ENCODE measurements around the gene MAP4K2. TPM values are rescaled to one million over a fixed set of nuclear protein-coding genes. Genes with fewer than 3 reads are reported as not detected.

Gene MAP4K2
- total and polyA plus RNA-seq, 7 donors = 9.0 to 23.5 (median 13.6) TPM

DNA sequence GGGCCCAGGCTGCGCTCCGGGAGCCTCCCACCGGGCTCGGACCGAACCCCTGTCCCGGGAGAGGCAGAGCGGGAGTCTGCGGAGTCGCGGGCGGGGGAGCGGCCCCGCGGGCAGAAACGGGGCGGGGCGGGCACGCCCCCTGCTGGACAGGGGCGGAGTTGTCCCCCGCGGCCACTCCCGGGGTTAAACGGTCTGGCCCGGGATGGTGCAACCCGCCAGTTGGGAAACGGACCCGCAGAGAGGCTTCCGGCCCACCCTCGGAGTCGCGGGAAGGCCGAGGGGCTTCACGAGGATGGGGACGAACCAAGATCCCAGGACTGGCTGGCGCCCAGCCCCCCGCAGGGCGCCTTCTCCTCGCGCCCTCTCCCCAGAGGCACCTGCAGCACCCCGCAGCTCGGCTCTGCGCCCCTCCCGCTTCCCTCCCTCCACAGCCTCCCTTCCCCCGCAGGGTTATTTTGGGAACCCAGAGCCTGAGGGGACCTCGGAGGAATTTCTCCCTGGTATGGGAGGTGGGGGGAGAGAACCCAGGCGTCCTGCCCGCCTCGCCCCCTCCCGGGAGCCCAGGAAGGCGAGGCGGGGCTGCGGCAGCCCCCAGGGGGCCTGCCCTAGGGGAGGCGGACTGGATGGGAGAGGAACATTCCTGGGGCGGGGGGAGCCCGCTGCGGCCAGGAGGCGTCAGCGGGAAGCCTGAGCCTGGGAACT is 60.0 kb downstream of the MAP4K2 start:
- Histone ChIP-seq H3K4me1 (peaks cover 0 to 50% (median 45%) of the 10 kb centered on the region in 4 donors), H3K27me3 (no peaks in the 10 kb centered on the region), H3K4me3 (peak overlapping the region; percentile 37 to 86 (median 68)), H3K36me3 (peaks cover 0 to 8% (median 0%) of the 10 kb centered on the region in 4 donors), H3K9me3 (no peaks in the 10 kb centered on the region), H3K27ac (peak overlapping the region; percentile 95 to 98 (median 96))
- peak; percentile 92 for DNase-seq
- 0 to 1% methylated on average over 58 of the region's 58 CpGs for WGBS, 2 donors
- intact Hi-C loops (cut with DNase I) = loop anchor here (1.0 kb wide), 1 partner anchor 21 kb away; no protein-coding TSS in a partner anchor
- TF ChIP-seq POLR2AphosphoS5 (IDR thresholded peaks at IDR 0.05) = peak; percentile 20 to 46 (median 30)
- no peak for TF ChIP-seq POLR2A (IDR thresholded peaks at IDR 0.05)
- TF ChIP-seq, protein P1, sequence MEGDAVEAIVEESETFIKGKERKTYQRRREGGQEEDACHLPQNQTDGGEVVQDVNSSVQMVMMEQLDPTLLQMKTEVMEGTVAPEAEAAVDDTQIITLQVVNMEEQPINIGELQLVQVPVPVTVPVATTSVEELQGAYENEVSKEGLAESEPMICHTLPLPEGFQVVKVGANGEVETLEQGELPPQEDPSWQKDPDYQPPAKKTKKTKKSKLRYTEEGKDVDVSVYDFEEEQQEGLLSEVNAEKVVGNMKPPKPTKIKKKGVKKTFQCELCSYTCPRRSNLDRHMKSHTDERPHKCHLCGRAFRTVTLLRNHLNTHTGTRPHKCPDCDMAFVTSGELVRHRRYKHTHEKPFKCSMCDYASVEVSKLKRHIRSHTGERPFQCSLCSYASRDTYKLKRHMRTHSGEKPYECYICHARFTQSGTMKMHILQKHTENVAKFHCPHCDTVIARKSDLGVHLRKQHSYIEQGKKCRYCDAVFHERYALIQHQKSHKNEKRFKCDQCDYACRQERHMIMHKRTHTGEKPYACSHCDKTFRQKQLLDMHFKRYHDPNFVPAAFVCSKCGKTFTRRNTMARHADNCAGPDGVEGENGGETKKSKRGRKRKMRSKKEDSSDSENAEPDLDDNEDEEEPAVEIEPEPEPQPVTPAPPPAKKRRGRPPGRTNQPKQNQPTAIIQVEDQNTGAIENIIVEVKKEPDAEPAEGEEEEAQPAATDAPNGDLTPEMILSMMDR (IDR thresholded peaks at IDR 0.05) = peak; percentile 45 to 76 (median 62)

DNA sequence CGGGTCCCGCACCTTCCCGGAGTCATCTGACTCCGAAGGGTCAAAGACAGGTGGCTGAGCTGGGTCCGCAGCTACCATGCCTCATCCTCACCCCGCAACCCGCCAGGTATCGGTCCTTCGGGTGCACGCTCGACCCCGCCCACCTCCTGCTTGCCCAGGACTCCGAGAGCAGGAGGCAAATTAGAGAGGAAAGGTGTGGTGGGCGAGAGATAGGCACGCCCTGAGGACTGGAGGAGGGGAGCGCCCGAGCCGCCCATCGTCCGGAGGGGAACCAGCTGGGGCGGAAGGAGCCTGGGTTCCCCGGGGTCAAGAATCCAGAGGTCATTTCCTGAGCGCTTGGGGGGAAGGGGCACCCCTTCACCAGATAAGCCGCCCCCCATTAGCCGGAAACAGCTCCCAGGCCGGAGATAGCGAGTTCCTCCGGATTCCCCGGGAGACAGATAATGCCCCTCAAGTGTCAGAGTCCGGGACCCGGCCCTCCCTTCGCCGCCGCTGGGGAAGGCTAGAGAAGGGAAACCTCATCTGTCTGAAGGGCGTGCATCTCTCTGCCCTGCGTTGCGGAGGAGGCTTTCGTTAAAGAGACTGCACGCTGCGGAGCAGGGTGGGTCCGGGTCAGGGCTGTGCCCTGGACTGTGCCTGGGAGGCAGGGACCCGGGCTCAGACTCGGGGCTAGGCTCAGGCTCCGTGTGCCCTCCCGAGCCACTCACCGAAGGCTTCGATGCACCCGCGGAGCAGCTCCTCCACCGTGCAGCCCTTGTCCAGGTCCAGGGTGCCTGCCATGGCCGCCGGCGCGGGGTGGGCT is 60.7 kb downstream of the MAP4K2 start:
- Histone ChIP-seq H3K36me3 (peaks cover 0 to 8% (median 0%) of the 10 kb centered on the region in 4 donors), H3K9me3 (no peaks in the 10 kb centered on the region), H3K27ac (peak overlapping the region; percentile 95 to 98 (median 96)), H3K27me3 (no peaks in the 10 kb centered on the region), H3K4me3 (peak overlapping the region; percentile 37 to 86 (median 68)), H3K4me1 (peaks cover 0 to 50% (median 45%) of the 10 kb centered on the region in 4 donors)
- intact Hi-C loops (cut with DNase I) = loop anchor here (1.0 kb wide), 1 partner anchor 22 kb away; no protein-coding TSS in a partner anchor
- no peak for DNase-seq
- 2 to 13% methylated on average over 54 of the region's 54 CpGs for WGBS, 2 donors
- TF ChIP-seq EP300 (IDR thresholded peaks at IDR 0.05) = no peak
- TF ChIP-seq POLR2AphosphoS5 (IDR thresholded peaks at IDR 0.05) = no peak
- no peak for TF ChIP-seq POLR2A (IDR thresholded peaks at IDR 0.05)
- TF ChIP-seq, protein P1 (IDR thresholded peaks at IDR 0.05) = no peak

DNA sequence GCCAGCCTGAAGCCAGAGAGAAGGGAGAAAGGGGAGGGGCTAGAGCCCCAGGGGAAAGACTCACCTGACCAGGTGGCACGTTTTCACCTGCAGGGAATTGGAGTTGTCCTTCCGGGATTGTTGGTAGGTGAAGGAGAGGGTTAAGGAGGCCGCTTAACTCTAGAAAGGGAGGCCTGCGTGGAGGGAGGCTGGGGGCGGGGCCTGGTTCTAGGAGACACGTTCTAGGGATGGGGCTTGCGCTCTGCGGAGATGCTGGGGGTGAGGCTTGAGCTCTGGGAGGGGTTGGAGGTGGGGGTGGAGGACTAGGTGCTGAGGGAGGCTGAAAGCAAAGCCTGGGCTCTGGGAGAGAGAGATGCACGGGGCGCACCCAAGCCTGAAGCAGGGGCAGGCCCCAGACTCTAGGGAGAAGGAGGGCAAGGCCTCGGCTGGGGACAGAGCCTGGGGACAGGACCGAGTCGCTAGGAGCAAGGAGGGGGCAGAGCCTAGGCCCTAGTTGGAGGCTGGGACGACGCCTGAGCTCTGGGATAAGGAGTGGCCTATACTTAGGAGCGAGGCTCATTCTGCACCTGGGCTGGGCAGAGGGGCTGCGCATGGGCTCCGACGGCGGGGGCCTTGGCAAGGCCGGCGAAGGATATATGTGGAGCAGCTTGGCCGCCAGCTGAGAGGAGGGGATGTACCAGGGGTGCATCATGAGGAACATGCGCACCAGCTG is 61.5 kb downstream of the MAP4K2 start:
- no peak for TF ChIP-seq POLR2AphosphoS5 (IDR thresholded peaks at IDR 0.05)
- no peak for TF ChIP-seq EP300 (IDR thresholded peaks at IDR 0.05)
- no peak for TF ChIP-seq POLR2A (IDR thresholded peaks at IDR 0.05)
- TF ChIP-seq, protein P1 (IDR thresholded peaks at IDR 0.05) = no peak
- Histone ChIP-seq H3K27ac (peak overlapping the region; percentile 95 to 98 (median 96)), H3K27me3 (no peaks in the 10 kb centered on the region), H3K36me3 (peaks cover 0 to 15% (median 3%) of the 10 kb centered on the region in 4 donors), H3K4me1 (peaks cover 0 to 50% (median 45%) of the 10 kb centered on the region in 4 donors), H3K4me3 (peak overlapping the region in 3 of 4 donors; percentile 63 to 86 (median 72)), H3K9me3 (no peaks in the 10 kb centered on the region)
- no peak for DNase-seq
- WGBS, 2 donors = 26 to 60% methylated on average over 24 of the region's 24 CpGs
- intact Hi-C loops (cut with DNase I) = loop anchor here (1.0 kb wide), 1 partner anchor 23 kb away; no protein-coding TSS in a partner anchor

DNA sequence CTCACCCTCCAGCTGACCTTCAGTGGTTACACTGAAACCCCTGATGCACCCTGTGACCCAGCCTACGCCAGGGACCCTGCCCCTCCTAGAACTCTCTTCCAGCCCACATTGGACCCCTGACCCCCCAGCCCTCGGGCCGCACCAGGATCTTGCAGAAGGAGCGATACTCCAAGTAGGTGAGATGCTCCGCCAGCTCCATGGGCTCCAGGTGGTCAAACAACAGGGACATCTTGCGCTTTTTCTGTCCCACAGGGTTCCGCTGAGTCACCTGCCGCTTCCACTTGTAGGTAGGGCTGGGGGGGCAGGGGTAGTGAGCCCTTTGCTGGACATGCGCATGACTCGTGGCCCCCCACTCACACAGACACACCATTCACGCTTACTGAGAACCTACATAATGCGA is 63.1 kb downstream of the MAP4K2 start:
- intact Hi-C loops (cut with DNase I) = no loop called here
- Histone ChIP-seq H3K4me3 (no peak overlapping the region), H3K27ac (no peak overlapping the region), H3K27me3 (no peaks in the 10 kb centered on the region), H3K4me1 (peaks cover 0 to 36% (median 32%) of the 10 kb centered on the region in 4 donors), H3K9me3 (no peaks in the 10 kb centered on the region), H3K36me3 (peaks cover 0 to 31% (median 10%) of the 10 kb centered on the region in 4 donors)
- TF ChIP-seq, protein P1 (IDR thresholded peaks at IDR 0.05) = no peak
- TF ChIP-seq POLR2AphosphoS5 (IDR thresholded peaks at IDR 0.05) = no peak
- TF ChIP-seq EP300 (IDR thresholded peaks at IDR 0.05) = no peak
- no peak for TF ChIP-seq POLR2A (IDR thresholded peaks at IDR 0.05)
- no peak for DNase-seq
- 84 to 92% methylated on average over 12 of the region's 12 CpGs for WGBS, 2 donors

All from sigmoid colon (tissue), 7 donors.